ENCODE measurements around the gene POLA1. TPM values are rescaled to one million over a fixed set of nuclear protein-coding genes. Genes with fewer than 3 reads are reported as not detected.

POLA1 gene
- total RNA-seq, 2 donors from 2014 or later: 24.4 to 53.6 TPM

DNA sequence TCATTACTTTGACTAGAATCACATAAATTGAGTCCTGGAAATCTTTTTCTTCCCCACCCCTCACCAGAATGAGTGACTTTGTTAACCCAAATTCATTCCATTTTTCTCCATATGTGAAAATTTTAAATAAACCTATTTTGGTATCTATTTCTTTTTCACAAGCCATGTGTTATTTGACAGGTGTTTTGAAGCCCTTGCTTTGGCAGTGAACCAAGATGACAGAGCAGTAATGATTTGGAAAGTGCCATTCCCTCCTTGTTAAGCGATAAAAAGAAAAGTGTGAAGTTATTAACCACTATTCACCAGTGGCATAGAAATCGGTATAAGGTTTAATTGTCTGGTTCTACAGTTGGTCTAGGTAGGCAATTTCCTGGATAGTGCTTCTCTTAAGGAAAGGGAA lies 66.1 kb downstream of the POLA1 start:
- H3K27ac Mint-ChIP-seq: no peak overlapping the region
- Histone ChIP-seq H3K4me1 (ENCODE audit: control insufficient read depth, insufficient read depth, low read length) (no peaks in the 10 kb centered on the region), H3K4me3 (ENCODE audit: low read length) (no peak overlapping the region), H3K9me3 (ENCODE audit: control insufficient read depth, low read length) (no peaks in the 10 kb centered on the region), H3K9ac (ENCODE audit: extremely low read depth, low read length, poor library complexity, severe bottlenecking) (no peak overlapping the region), H3K36me3 (ENCODE audit: control insufficient read depth, insufficient read depth, low read length) (peaks cover 16% of the 10 kb centered on the region), H3K27me3 (ENCODE audit: control insufficient read depth, insufficient read depth, low read length, poor library complexity, severe bottlenecking) (no peaks in the 10 kb centered on the region), H3K27ac (ENCODE audit: low read depth, low read length) (no peak overlapping the region)
- no peaks in the 10 kb centered on the region for H3K4me1 Mint-ChIP-seq
- no peaks in the 10 kb centered on the region for H3K27me3 Mint-ChIP-seq (ENCODE audit: insufficient read depth)
- WGBS, 2 experiments (ENCODE audit: insufficient coverage in 1 of 2, insufficient read length in 1 of 2): 100% methylated on average over 1 of the region's 2 CpGs; no CpG with 5 or more reads in 1 of the 2 experiments
- no peak for DNase-seq
- H3K9me3 Mint-ChIP-seq: no peaks in the 10 kb centered on the region
- peaks cover 78% of the 10 kb centered on the region for H3K36me3 Mint-ChIP-seq (ENCODE audit: low read depth)
- TF ChIP-seq, protein P1, sequence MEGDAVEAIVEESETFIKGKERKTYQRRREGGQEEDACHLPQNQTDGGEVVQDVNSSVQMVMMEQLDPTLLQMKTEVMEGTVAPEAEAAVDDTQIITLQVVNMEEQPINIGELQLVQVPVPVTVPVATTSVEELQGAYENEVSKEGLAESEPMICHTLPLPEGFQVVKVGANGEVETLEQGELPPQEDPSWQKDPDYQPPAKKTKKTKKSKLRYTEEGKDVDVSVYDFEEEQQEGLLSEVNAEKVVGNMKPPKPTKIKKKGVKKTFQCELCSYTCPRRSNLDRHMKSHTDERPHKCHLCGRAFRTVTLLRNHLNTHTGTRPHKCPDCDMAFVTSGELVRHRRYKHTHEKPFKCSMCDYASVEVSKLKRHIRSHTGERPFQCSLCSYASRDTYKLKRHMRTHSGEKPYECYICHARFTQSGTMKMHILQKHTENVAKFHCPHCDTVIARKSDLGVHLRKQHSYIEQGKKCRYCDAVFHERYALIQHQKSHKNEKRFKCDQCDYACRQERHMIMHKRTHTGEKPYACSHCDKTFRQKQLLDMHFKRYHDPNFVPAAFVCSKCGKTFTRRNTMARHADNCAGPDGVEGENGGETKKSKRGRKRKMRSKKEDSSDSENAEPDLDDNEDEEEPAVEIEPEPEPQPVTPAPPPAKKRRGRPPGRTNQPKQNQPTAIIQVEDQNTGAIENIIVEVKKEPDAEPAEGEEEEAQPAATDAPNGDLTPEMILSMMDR (conservative IDR thresholded peaks at IDR 0.05): no peak
- H3K4me3 Mint-ChIP-seq: no peak overlapping the region

DNA sequence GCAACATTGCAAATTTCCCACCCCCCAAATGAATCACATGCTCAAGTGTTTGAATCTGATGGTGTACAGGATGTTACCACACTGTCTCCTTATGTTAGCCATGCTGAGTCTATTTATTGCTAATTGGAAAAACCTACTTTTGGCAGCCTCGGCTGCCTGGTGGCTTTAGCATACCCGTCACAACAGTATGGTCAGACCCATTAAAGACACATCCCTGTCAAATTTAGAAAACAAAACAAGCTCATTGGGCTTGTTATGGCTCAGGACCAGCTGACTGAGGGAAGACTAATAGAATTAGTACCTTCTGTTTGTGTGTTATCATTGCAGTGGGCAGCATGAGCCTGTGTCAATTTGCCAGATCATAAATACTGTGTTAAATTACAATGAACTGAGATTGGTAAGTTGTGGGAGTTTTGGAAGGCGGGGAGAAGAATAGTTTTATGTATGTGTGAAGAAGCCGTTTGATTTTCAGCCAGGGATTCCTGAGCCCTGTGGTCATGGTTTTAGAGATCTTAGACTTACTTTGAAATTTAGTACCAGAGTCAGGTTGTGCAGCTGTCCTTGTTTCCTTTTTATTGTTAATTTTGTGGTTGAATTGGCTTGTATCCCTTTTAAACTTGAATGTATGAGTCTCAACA lies 66.8 kb downstream of the POLA1 start:
- Histone ChIP-seq H3K27me3 (ENCODE audit: control insufficient read depth, insufficient read depth, low read length, poor library complexity, severe bottlenecking) (no peaks in the 10 kb centered on the region), H3K4me1 (ENCODE audit: control insufficient read depth, insufficient read depth, low read length) (no peaks in the 10 kb centered on the region), H3K4me3 (ENCODE audit: low read length) (no peak overlapping the region), H3K9me3 (ENCODE audit: control insufficient read depth, low read length) (no peaks in the 10 kb centered on the region), H3K9ac (ENCODE audit: extremely low read depth, low read length, poor library complexity, severe bottlenecking) (no peak overlapping the region), H3K36me3 (ENCODE audit: control insufficient read depth, insufficient read depth, low read length) (peaks cover 14% of the 10 kb centered on the region), H3K27ac (ENCODE audit: low read depth, low read length) (no peak overlapping the region)
- Mint-ChIP-seq H3K4me1 (no peaks in the 10 kb centered on the region), H3K36me3 (ENCODE audit: low read depth) (peaks cover 79% of the 10 kb centered on the region), H3K27me3 (ENCODE audit: insufficient read depth) (no peaks in the 10 kb centered on the region), H3K4me3 (no peak overlapping the region), H3K9me3 (no peaks in the 10 kb centered on the region), H3K27ac (no peak overlapping the region)
- TF ChIP-seq, protein P1 (conservative IDR thresholded peaks at IDR 0.05): no peak
- DNase-seq: no peak
- 93 to 95% methylated on average over 2 to 4 of the region's 4 CpGs for WGBS, 2 experiments (ENCODE audit: insufficient coverage in 1 of 2, insufficient read length in 1 of 2)

DNA sequence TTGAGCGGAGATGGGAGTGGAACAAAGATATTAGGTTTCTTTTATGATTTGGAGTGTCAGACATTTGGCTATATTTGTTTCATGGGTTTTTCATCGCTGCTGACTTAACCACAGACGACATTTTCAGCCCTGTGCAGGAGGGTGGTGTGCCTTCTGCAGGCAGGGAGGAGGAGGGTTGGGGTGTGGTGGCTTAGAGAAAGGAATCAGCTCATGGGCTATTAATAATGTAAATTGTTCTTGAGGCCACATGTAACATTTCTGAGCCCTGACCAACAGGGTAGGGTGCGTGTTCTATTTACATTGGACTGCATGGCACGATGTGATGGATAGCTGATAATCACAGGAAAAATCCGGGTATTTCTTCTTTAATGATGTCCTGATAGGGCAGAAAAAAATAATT lies 67.6 kb downstream of the POLA1 start:
- Mint-ChIP-seq H3K27me3 (ENCODE audit: insufficient read depth) (no peaks in the 10 kb centered on the region), H3K27ac (no peak overlapping the region), H3K9me3 (no peaks in the 10 kb centered on the region), H3K4me1 (no peaks in the 10 kb centered on the region), H3K36me3 (ENCODE audit: low read depth) (peaks cover 78% of the 10 kb centered on the region), H3K4me3 (no peak overlapping the region)
- 98 to 100% methylated on average over 3 to 6 of the region's 6 CpGs for WGBS, 2 experiments (ENCODE audit: insufficient coverage in 1 of 2, insufficient read length in 1 of 2)
- no peak overlapping the region for H3K27ac ChIP-seq (ENCODE audit: low read depth, low read length)
- H3K36me3 ChIP-seq (ENCODE audit: control insufficient read depth, insufficient read depth, low read length): peaks cover 20% of the 10 kb centered on the region
- H3K27me3 ChIP-seq (ENCODE audit: control insufficient read depth, insufficient read depth, low read length, poor library complexity, severe bottlenecking): no peaks in the 10 kb centered on the region
- no peak overlapping the region for H3K9ac ChIP-seq (ENCODE audit: extremely low read depth, low read length, poor library complexity, severe bottlenecking)
- H3K4me3 ChIP-seq (ENCODE audit: low read length): no peak overlapping the region
- no peaks in the 10 kb centered on the region for H3K4me1 ChIP-seq (ENCODE audit: control insufficient read depth, insufficient read depth, low read length)
- DNase-seq: no peak
- no peaks in the 10 kb centered on the region for H3K9me3 ChIP-seq (ENCODE audit: control insufficient read depth, low read length)
- TF ChIP-seq, protein P1 (conservative IDR thresholded peaks at IDR 0.05): no peak
